ENCODE data around the gene TNFAIP3. TPM values are rescaled to one million over a fixed set of nuclear protein-coding genes. Genes with fewer than 3 reads are reported as not detected.

TNFAIP3 gene
- total and polyA plus RNA-seq, 2 of the 8 experiments (the other 6 are each of a cell fraction or from before 2014, with no cell fraction given): 1.6 to 2.0 TPM

- TF ChIP-seq ATF3 (IDR thresholded peaks at IDR 0.05; ENCODE audit: insufficient read depth, low read depth, low read length) (no peak), ATF2 (IDR thresholded peaks at IDR 0.05; ENCODE audit: low read length) (no peak), SP2 (IDR thresholded peaks at IDR 0.05; ENCODE audit: low read length) (no peak)
These were observed 46.6 kb upstream of the TNFAIP3 start (continued) for GRCh38 chr6:137820425-137820824.
